T1000 (cell line): ENCODE data around the gene ICE2.
"Not testable (repeated sequence)": the region's sequence is repeated elsewhere in the genome, so short reads cannot be mapped to it uniquely, and the experiment has no call there.

Experiments
- DNase-seq: peaks from one replicate; lab custom pipeline; 2025; ENCODE audit warnings: mixed read lengths; lab: John Stamatoyannopoulos, UW

ICE2 gene

GRCh38 chr15:60408463-60408981 lies 70.4 kb downstream of the ICE2 start:
- DNase-seq, result no peak

GRCh38 chr15:60407415-60407805 lies 71.5 kb downstream of the ICE2 start:
- DNase-seq, result peak; percentile 26

GRCh38 chr15:60406513-60407414 lies 72.2 kb downstream of the ICE2 start:
- DNase-seq, result no peak

GRCh38 chr15:60405399-60405798 lies 73.5 kb downstream of the ICE2 start:
- no peak for DNase-seq

- DNase-seq, result not testable (repeated sequence)
These were observed 74.6 kb downstream of the ICE2 start for GRCh38 chr15:60404351-60404750.

- no peak for DNase-seq
These were observed 78.0 kb downstream of the ICE2 start for GRCh38 chr15:60400944-60401343.

- no peak for DNase-seq
These were observed 79.0 kb downstream of the ICE2 start for GRCh38 chr15:60399931-60400330.

- DNase-seq, result no peak
These were observed 79.6 kb downstream of the ICE2 start for GRCh38 chr15:60399246-60399915.

GRCh38 chr15:60397772-60398445 lies 81.0 kb downstream of the ICE2 start, which contains the start of gene ANXA2:
Gene ANXA2, minus strand, starts transcription at chr15:60397986. Its CDS starts 11,911 bp downstream, at chr15:60386075.
- peak; percentile 81 for DNase-seq

GRCh38 chr15:60396958-60397771 lies 81.8 kb downstream of the ICE2 start:
- peak; percentile 42 for DNase-seq

- DNase-seq, result no peak
These were observed 82.4 kb downstream of the ICE2 start for GRCh38 chr15:60396560-60396957.

- no peak for DNase-seq
These were observed 82.8 kb downstream of the ICE2 start for GRCh38 chr15:60396100-60396499.

- DNase-seq, result no peak
These were observed 83.5 kb downstream of the ICE2 start for GRCh38 chr15:60395276-60396011.

GRCh38 chr15:60394689-60395097 lies 84.2 kb downstream of the ICE2 start:
- DNase-seq, result no peak

- DNase-seq, result peak; percentile 80
These were observed 85.8 kb downstream of the ICE2 start for GRCh38 chr15:60392986-60393790.

- peak; percentile 45 for DNase-seq
These were observed 86.3 kb downstream of the ICE2 start for GRCh38 chr15:60392601-60392985.

- DNase-seq, result no peak
These were observed 87.1 kb downstream of the ICE2 start for GRCh38 chr15:60391722-60392315.

- peak; percentile 51 for DNase-seq
These were observed 88.0 kb downstream of the ICE2 start for GRCh38 chr15:60390871-60391501.

GRCh38 chr15:60390231-60390630 lies 88.7 kb downstream of the ICE2 start:
- DNase-seq, result no peak
